HepG2 (cell line): ENCODE data around the gene ARIH2. TPM values are rescaled to one million over a fixed set of nuclear protein-coding genes. Genes with fewer than 3 reads are reported as not detected.

ENCODE experiments used
- ARHGAP35 ChIP-seq: sonication (generic); formaldehyde crosslinking; IDR thresholded peaks from 2 replicates; pipeline ENCODE4 v1.9.0; 2022; ENCODE audit warnings: mild to moderate bottlenecking, inconsistent platforms, moderate library complexity, missing genetic modification reagents, borderline replicate concordance
- ARID2 ChIP-seq: sonication (generic); formaldehyde crosslinking; IDR thresholded peaks from 2 replicates; pipeline ENCODE4 v1.8.1; 2022; ENCODE audit warnings: mild to moderate bottlenecking, missing genetic modification reagents, borderline replicate concordance
- FOXJ3 ChIP-seq: sonication (generic); formaldehyde crosslinking; IDR thresholded peaks from 2 replicates; pipeline ENCODE4 v1.4.0; 2020; ENCODE audit warnings: missing genetic modification reagents, mild to moderate bottlenecking, borderline replicate concordance
- IRF9 ChIP-seq: sonication (generic); formaldehyde crosslinking; IDR thresholded peaks from 2 replicates; pipeline ENCODE4 v1.8.0; 2022; ENCODE audit warnings: missing genetic modification reagents, mild to moderate bottlenecking, borderline replicate concordance
- MTERF4 ChIP-seq: sonication (generic); formaldehyde crosslinking; IDR thresholded peaks from 2 replicates; pipeline ENCODE4 v1.8.0; 2023; ENCODE audit warnings: mild to moderate bottlenecking, missing genetic modification reagents
- MYNN ChIP-seq: sonication (generic); formaldehyde crosslinking; IDR thresholded peaks from 2 replicates; pipeline ENCODE4 v1.4.0; 2020; ENCODE audit warnings: mild to moderate bottlenecking, low read depth, missing genetic modification reagents
- PREB ChIP-seq: sonication (generic); formaldehyde crosslinking; IDR thresholded peaks from 2 replicates; pipeline ENCODE4 v1.4.0; 2020; ENCODE audit warnings: missing genetic modification reagents
- RCOR2 ChIP-seq: IDR thresholded peaks from 2 replicates; pipeline ENCODE4 v1.6.1; 2016; ENCODE audit warnings: missing biosample characterization, missing genetic modification reagents
- TFAP4 ChIP-seq: sonication (generic); IDR thresholded peaks from 2 replicates; pipeline ENCODE4 v1.6.1; 2016; ENCODE audit warnings: low read depth, borderline replicate concordance
- ZFP1 ChIP-seq: IDR thresholded peaks from 2 replicates; pipeline ENCODE4 v1.6.1; 2016
- ZFP41 ChIP-seq: sonication (generic); formaldehyde crosslinking; IDR thresholded peaks from 2 replicates; pipeline ENCODE4 v1.4.0; 2020; ENCODE audit warnings: mild to moderate bottlenecking, missing genetic modification reagents, borderline replicate concordance
- ZGPAT ChIP-seq: IDR thresholded peaks from 2 replicates; pipeline ENCODE4 v1.6.1; 2016; ENCODE audit warnings: mild to moderate bottlenecking
- ZMYM3 ChIP-seq: sonication (generic); formaldehyde crosslinking; IDR thresholded peaks from 2 replicates; pipeline ENCODE4 v1.5.1; 2020; ENCODE audit warnings: mild to moderate bottlenecking, missing genetic modification reagents
- ZNF138 ChIP-seq: sonication (generic); formaldehyde crosslinking; IDR thresholded peaks from 2 replicates; pipeline ENCODE4 v1.5.0; 2020; ENCODE audit warnings: mild to moderate bottlenecking, low read depth, missing genetic modification reagents
- ZNF234 ChIP-seq: sonication (generic); formaldehyde crosslinking; conservative IDR thresholded peaks from 2 replicates; pipeline ENCODE4 v1.5.1; 2020; ENCODE audit warnings: mild to moderate bottlenecking, missing genetic modification reagents
- ZNF329 ChIP-seq: sonication (generic); formaldehyde crosslinking; IDR thresholded peaks from 2 replicates; pipeline ENCODE4 v1.9.0; 2021; ENCODE audit warnings: low read depth, mild to moderate bottlenecking, missing genetic modification reagents
- ZNF362 ChIP-seq: sonication (generic); formaldehyde crosslinking; IDR thresholded peaks from 2 replicates; pipeline ENCODE4 v1.4.0; 2020; ENCODE audit warnings: missing genetic modification reagents, mild to moderate bottlenecking, borderline replicate concordance
- ZNF382 ChIP-seq: sonication (generic); formaldehyde crosslinking; IDR thresholded peaks from 2 replicates; pipeline ENCODE4 v1.5.0; 2020; ENCODE audit warnings: missing genetic modification reagents, mild to moderate bottlenecking, borderline replicate concordance
- ZNF629 ChIP-seq: sonication (generic); formaldehyde crosslinking; conservative IDR thresholded peaks from 2 replicates; pipeline ENCODE4 v1.5.0; 2020; ENCODE audit warnings: missing genetic modification reagents
- ZNF746 ChIP-seq: sonication (generic); formaldehyde crosslinking; IDR thresholded peaks from 2 replicates; pipeline ENCODE4 v1.8.0; 2022; ENCODE audit warnings: mild to moderate bottlenecking, missing genetic modification reagents
- ZNF749 ChIP-seq: sonication (generic); formaldehyde crosslinking; IDR thresholded peaks from 2 replicates; pipeline ENCODE4 v1.8.0; 2022; ENCODE audit warnings: mild to moderate bottlenecking, missing genetic modification reagents, moderate library complexity, borderline replicate concordance
- polyA plus RNA-seq, 8 experiments: library from polyadenylated mRNA; depleted of rRNA in 3 of 8; stranded (reverse) in 7 of 8; unstranded in 1 of 8; fragments of >200 nt; fragmentation: Illumina TruSeq in 4 of 8; extraction: Trizol in 4 of 8; gene quantifications; 2 replicates each; pipeline versions ENCODE4 v1.2.1 to v1.2.3, GENCODE V29; 2011 to 2016; ENCODE audit warnings: low read depth in 4 of 8, missing spikeins in 1 of 8, mixed read lengths in 1 of 8; ENCODE audit not compliant: insufficient read depth in 1 of 8
- total RNA-seq, 5 experiments: library from RNA; depleted of rRNA; stranded (reverse); fragments of >200 nt; fragmentation: Illumina TruSeq; extraction: Trizol; gene quantifications; 2 replicates each; pipeline ENCODE4 v1.2.3, GENCODE V29; 2016; ENCODE audit warnings: low read depth in 1 of 5

ARIH2 gene
- total and polyA plus RNA-seq, 2 of the 13 experiments (the other 11 are each of a cell fraction or from before 2014, with no cell fraction given) = 64.8 to 83.3 TPM

GRCh38 chr3:48897460-48898376, 20.9 kb upstream of the ARIH2 start (continued):
- TF ChIP-seq ZNF629 (CRISPR knock-in tag) (no peak), PREB (CRISPR knock-in tag) (no peak), ZNF329 (CRISPR knock-in tag) (no peak), MTERF4 (no peak), ZNF746 (CRISPR knock-in tag) (no peak), ZNF749 (CRISPR knock-in tag) (no peak), ZNF382 (CRISPR knock-in tag) (no peak), RCOR2 (CRISPR knock-in tag) (no peak), IRF9 (no peak), ZGPAT (CRISPR knock-in tag) (peak; percentile 21; the same call in 1 of the 2 replicates), MYNN (CRISPR knock-in tag) (no peak), TFAP4 (peak; percentile 69), ZNF362 (CRISPR knock-in tag) (peak; percentile 46; the same call in 1 of the 2 replicates), ZFP41 (CRISPR knock-in tag) (no peak), ZNF234 (no peak), ZMYM3 (no peak), ZFP1 (CRISPR knock-in tag) (peak; percentile 66; the same call in 1 of the 2 replicates), ZNF138 (CRISPR knock-in tag) (no peak), ARID2 (CRISPR knock-in tag) (no peak), FOXJ3 (CRISPR knock-in tag) (0 out of 2 replicates have a peak, but pooled peaks have one; percentile 28), ARHGAP35 (CRISPR knock-in tag) (no peak)
